ENCODE measurements around the gene ERC1.

Gene ERC1

DNA sequence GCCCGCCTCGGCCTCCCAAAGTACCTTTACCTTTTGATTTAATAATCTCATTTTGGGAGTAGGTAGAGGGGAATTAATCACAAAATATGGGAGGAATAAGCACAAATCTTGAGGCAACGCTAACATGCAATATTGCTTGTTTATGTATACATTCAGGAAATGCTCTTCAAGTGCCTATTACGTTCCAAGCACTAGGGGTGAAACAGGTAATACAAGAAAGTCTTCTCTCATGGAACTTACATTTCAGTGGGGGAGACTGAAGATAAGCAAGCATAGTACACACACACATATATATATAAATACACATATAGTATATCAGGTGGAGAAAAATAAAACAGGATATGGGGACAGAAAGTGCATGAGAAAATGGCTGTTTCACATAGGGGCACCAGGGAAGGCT, 19.0 kb upstream of the ERC1 start:
- no peak for DNase-seq (ENCODE audit: low read depth)
- TF ChIP-seq, protein P1, sequence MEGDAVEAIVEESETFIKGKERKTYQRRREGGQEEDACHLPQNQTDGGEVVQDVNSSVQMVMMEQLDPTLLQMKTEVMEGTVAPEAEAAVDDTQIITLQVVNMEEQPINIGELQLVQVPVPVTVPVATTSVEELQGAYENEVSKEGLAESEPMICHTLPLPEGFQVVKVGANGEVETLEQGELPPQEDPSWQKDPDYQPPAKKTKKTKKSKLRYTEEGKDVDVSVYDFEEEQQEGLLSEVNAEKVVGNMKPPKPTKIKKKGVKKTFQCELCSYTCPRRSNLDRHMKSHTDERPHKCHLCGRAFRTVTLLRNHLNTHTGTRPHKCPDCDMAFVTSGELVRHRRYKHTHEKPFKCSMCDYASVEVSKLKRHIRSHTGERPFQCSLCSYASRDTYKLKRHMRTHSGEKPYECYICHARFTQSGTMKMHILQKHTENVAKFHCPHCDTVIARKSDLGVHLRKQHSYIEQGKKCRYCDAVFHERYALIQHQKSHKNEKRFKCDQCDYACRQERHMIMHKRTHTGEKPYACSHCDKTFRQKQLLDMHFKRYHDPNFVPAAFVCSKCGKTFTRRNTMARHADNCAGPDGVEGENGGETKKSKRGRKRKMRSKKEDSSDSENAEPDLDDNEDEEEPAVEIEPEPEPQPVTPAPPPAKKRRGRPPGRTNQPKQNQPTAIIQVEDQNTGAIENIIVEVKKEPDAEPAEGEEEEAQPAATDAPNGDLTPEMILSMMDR (IDR thresholded peaks at IDR 0.05; ENCODE audit: low read depth, low read length), result no peak
- TF ChIP-seq, protein P2, sequence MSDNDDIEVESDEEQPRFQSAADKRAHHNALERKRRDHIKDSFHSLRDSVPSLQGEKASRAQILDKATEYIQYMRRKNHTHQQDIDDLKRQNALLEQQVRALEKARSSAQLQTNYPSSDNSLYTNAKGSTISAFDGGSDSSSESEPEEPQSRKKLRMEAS (IDR thresholded peaks at IDR 0.05; ENCODE audit: low read depth, low read length), result no peak
- no peak for TF ChIP-seq MYC (IDR thresholded peaks at IDR 0.05; ENCODE audit: low read depth, low read length)
- no peak for TF ChIP-seq POLR2A (IDR thresholded peaks at IDR 0.05; ENCODE audit: extremely low read depth, insufficient read length)
- H3K4me3 ChIP-seq (ENCODE audit: low read depth, low read length), result no peak overlapping the region

DNA sequence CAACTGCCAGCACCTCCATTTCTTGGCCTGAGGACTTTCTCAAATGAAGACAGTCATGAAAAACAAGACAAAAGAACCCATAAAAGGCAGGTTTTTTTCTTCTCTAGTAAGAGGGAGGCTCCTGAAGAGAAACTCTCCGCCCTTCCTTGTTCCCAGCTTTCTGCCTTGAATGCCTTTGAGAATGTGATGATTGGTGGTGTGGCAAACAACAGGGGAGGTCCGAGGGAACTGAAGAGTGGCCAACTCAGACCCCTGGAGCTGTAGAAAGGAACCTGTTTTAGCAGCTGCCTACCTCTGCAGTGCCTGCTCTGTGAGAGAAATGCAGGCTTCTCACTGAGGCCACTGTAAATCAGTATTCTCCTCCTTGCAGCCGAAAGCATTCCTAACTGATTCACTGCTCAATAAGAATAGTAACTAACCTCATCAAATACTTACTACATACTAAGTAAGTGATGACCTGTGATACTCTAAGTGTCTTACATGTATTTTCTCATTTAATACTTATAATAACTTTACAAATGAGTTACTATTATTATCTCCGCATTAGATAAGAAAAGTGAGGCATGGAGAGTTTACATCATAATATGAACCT, 16.7 kb upstream of the ERC1 start:
- H3K4me3 ChIP-seq (ENCODE audit: low read depth, low read length), result no peak overlapping the region
- DNase-seq (ENCODE audit: low read depth), result no peak
- TF ChIP-seq, protein P1 (IDR thresholded peaks at IDR 0.05; ENCODE audit: low read depth, low read length), result no peak
- TF ChIP-seq POLR2A (IDR thresholded peaks at IDR 0.05; ENCODE audit: extremely low read depth, insufficient read length), result no peak
- no peak for TF ChIP-seq MYC (IDR thresholded peaks at IDR 0.05; ENCODE audit: low read depth, low read length)
- TF ChIP-seq, protein P2 (IDR thresholded peaks at IDR 0.05; ENCODE audit: low read depth, low read length), result no peak

DNA sequence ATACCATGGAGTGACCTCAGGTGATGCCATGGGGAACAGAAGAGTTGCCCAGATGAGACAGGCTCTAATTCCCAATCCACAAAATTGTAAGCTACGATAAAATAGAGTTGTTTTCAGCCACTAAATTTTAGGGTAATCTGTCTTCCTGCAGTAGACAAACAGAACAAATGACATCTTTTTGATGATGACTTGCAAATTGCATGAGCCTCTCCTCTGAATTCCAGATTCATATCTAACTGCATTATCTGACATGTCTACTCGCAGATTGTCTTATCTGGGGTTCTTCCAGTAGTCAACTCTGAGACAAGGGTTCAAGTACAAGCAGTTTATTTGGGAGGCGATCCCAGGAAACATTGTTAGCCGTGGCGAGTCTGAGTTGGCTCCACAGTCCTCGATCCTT, 14.4 kb upstream of the ERC1 start:
- no peak overlapping the region for H3K4me3 ChIP-seq (ENCODE audit: low read depth, low read length)
- no peak for DNase-seq (ENCODE audit: low read depth)
- TF ChIP-seq MYC (IDR thresholded peaks at IDR 0.05; ENCODE audit: low read depth, low read length) (no peak), POLR2A (IDR thresholded peaks at IDR 0.05; ENCODE audit: extremely low read depth, insufficient read length) (no peak)
- TF ChIP-seq, protein P2 (IDR thresholded peaks at IDR 0.05; ENCODE audit: low read depth, low read length), result no peak
- TF ChIP-seq, protein P1 (IDR thresholded peaks at IDR 0.05; ENCODE audit: low read depth, low read length), result no peak

DNA sequence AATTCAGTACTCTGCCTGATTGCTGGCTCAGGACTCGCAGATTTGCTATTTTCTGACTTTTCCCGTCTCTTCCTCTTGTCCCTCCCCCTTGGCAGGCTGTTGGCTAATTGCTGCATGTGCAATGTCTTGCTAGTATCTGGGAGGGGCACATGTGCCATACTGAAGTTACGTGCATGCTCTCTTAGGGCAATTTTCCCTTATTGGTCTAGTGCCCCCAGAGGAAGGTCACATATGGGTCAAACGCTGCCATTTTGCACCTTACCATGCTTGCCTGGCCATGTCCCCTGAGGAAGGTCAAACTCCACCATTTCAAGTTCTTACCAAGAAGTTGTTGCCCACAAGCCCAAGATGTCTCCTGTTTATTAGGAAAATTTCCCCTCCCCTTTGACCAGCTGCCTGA, 13.9 kb upstream of the ERC1 start:
- no peak overlapping the region for H3K4me3 ChIP-seq (ENCODE audit: low read depth, low read length)
- TF ChIP-seq, protein P1 (IDR thresholded peaks at IDR 0.05; ENCODE audit: low read depth, low read length), result no peak
- no peak for TF ChIP-seq POLR2A (IDR thresholded peaks at IDR 0.05; ENCODE audit: extremely low read depth, insufficient read length)
- TF ChIP-seq, protein P2 (IDR thresholded peaks at IDR 0.05; ENCODE audit: low read depth, low read length), result no peak
- TF ChIP-seq MYC (IDR thresholded peaks at IDR 0.05; ENCODE audit: low read depth, low read length), result no peak
- DNase-seq (ENCODE audit: low read depth), result peak; percentile 34

DNA sequence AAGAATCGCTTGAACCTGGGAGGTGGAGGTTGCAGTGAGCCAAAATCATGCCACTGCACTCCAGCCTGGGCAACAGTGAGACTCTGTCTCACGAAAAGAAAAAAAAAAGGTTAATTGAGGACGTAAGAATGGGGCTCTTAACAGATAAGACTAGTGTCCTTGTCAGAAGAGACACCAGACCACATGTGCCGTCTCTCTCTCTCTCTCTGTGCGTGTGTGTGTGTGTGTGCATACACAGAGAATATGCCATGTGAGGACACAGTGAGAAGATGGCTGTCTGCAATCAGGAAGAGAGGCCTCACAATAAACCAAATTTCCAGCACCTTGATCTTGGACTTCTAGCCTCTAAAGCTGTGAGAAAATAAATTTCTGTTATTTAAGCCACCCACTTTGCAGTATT, 11.7 kb upstream of the ERC1 start:
- no peak overlapping the region for H3K4me3 ChIP-seq (ENCODE audit: low read depth, low read length)
- TF ChIP-seq, protein P1 (IDR thresholded peaks at IDR 0.05; ENCODE audit: low read depth, low read length), result no peak
- TF ChIP-seq, protein P2 (IDR thresholded peaks at IDR 0.05; ENCODE audit: low read depth, low read length), result no peak
- no peak for TF ChIP-seq MYC (IDR thresholded peaks at IDR 0.05; ENCODE audit: low read depth, low read length)
- TF ChIP-seq POLR2A (IDR thresholded peaks at IDR 0.05; ENCODE audit: extremely low read depth, insufficient read length), result no peak
- DNase-seq (ENCODE audit: low read depth), result no peak

All from NB4 (cell line).